Measurements from ENCODE around the gene CSMD2.

GRCh38 chr1:33711511-33711910, 453.5 kb downstream of the CSMD2 start:
- no peak for TF ChIP-seq CTCF (conservative IDR thresholded peaks at IDR 0.05; ENCODE audit: low read length)
- no peak for TF ChIP-seq EZH2phosphoT487 (IDR thresholded peaks at IDR 0.05; ENCODE audit: borderline replicate concordance, low read depth, low read length)
